ENCODE results near the gene TERT.
A peak's percentile ranks its signal among the peaks of the same experiment; 100 is the strongest.

TERT gene

GRCh38 chr5:1320436-1321344, 25.8 kb upstream of the TERT start:
- DNase-seq (ENCODE audit: low read depth) = no peak
- no peak overlapping the region for H3K4me3 ChIP-seq (ENCODE audit: low read depth, low read length)
- no peak for TF ChIP-seq CTCF (IDR thresholded peaks at IDR 0.05; ENCODE audit: low read depth, low read length, missing control alignments)

- TF ChIP-seq CTCF (IDR thresholded peaks at IDR 0.05; ENCODE audit: low read depth, low read length, missing control alignments) = peak; percentile 25
- no peak for DNase-seq (ENCODE audit: low read depth)
- no peak overlapping the region for H3K4me3 ChIP-seq (ENCODE audit: low read depth, low read length)
Measured at GRCh38 chr5:1319436-1320256, 24.8 kb upstream of the TERT start.

- no peak for DNase-seq (ENCODE audit: low read depth)
- no peak for TF ChIP-seq CTCF (IDR thresholded peaks at IDR 0.05; ENCODE audit: low read depth, low read length, missing control alignments)
- H3K4me3 ChIP-seq (ENCODE audit: low read depth, low read length) = no peak overlapping the region
Measured at GRCh38 chr5:1318659-1319251, 23.9 kb upstream of the TERT start.

- TF ChIP-seq CTCF (IDR thresholded peaks at IDR 0.05; ENCODE audit: low read depth, low read length, missing control alignments) = no peak
- H3K4me3 ChIP-seq (ENCODE audit: low read depth, low read length) = no peak overlapping the region
- no peak for DNase-seq (ENCODE audit: low read depth)
Measured at GRCh38 chr5:1317921-1318565, 23.2 kb upstream of the TERT start.

- no peak overlapping the region; the same call in 1 of the 2 replicates for H3K4me3 ChIP-seq (ENCODE audit: low read depth, low read length)
- TF ChIP-seq CTCF (IDR thresholded peaks at IDR 0.05; ENCODE audit: low read depth, low read length, missing control alignments) = no peak
- DNase-seq (ENCODE audit: low read depth) = no peak
Measured at GRCh38 chr5:1316588-1317340, 21.9 kb upstream of the TERT start.

Measured in GM12864 (cell line).